PC-9 (cell line): ENCODE data around the gene ELL2.

Experiments used
- CTCF ChIP-seq: fragments of 200-600 bp; sonication (generic); conservative IDR thresholded peaks from 2 replicates; pipeline ENCODE4 v1.6.1; 2017; ENCODE audit warnings: mixed run types, antibody characterized with exemption, mild to moderate bottlenecking, moderate library complexity
- EZH2 ChIP-seq: fragments of 200-600 bp; sonication (generic); IDR thresholded peaks from 2 replicates; pipeline ENCODE4 v1.8.0; 2017; ENCODE audit warnings: antibody characterized with exemption, low read depth

DNA sequence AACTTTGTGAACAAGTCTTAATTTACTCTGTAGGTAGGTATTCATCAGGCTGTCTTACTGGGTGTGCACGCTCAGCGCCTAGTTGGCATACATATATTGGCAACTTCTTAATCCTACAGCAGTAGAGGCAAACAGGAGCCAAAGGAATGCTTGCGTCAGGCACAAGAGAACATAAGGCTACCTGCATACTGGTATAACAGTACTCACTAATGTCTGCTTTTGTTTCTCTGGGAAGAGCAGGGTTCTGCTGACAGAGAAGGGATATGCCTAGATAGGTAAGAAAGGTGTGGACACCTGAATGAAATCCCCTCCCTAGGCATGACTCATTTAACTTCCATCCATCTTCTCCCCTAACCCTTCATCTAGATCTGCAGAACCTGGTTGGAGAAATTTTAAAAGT is 40.1 kb downstream of the ELL2 start:
- TF ChIP-seq CTCF = no peak
- no peak for TF ChIP-seq EZH2
